Mammary epithelial cell (primary cell): ENCODE results near the gene TMEM132D.

ENCODE experiments used
- EZH2 ChIP-seq: IDR thresholded peaks from 2 replicates; pipeline ENCODE4 v1.6.1; 2012; ENCODE audit warnings: low read length, inconsistent platforms, borderline replicate concordance
- TF ChIP-seq, protein P1 (sequence below), 2 donors: IDR thresholded peaks in 1 of 2; conservative IDR thresholded peaks in 1 of 2; 2 replicates each; pipeline ENCODE4 v1.5.1; 2011 to 2012; ENCODE audit warnings: inconsistent platforms in 2 of 2, low read length in 2 of 2, mild to moderate bottlenecking in 2 of 2, control low read depth in 1 of 2, low read depth in 1 of 2; ENCODE audit not compliant: insufficient read depth in 1 of 2; ENCODE audit errors: extremely low read depth in 1 of 2

GRCh38 chr12:129028844-129029243, 875.0 kb downstream of the TMEM132D start:
- TF ChIP-seq EZH2: no peak
- TF ChIP-seq, protein P1, sequence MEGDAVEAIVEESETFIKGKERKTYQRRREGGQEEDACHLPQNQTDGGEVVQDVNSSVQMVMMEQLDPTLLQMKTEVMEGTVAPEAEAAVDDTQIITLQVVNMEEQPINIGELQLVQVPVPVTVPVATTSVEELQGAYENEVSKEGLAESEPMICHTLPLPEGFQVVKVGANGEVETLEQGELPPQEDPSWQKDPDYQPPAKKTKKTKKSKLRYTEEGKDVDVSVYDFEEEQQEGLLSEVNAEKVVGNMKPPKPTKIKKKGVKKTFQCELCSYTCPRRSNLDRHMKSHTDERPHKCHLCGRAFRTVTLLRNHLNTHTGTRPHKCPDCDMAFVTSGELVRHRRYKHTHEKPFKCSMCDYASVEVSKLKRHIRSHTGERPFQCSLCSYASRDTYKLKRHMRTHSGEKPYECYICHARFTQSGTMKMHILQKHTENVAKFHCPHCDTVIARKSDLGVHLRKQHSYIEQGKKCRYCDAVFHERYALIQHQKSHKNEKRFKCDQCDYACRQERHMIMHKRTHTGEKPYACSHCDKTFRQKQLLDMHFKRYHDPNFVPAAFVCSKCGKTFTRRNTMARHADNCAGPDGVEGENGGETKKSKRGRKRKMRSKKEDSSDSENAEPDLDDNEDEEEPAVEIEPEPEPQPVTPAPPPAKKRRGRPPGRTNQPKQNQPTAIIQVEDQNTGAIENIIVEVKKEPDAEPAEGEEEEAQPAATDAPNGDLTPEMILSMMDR (conservative IDR thresholded peaks at IDR 0.05 in 1 of 2, IDR thresholded peaks at IDR 0.05 in 1 of 2; ENCODE audit: extremely low read depth in 1 of 2, insufficient read depth in 1 of 2, low read depth in 1 of 2, low read length in 2 of 2): no peak
